GM18951 (cell line): Measurements from ENCODE around the gene COQ2.
"Not testable (repeated sequence)": the region's sequence is repeated elsewhere in the genome, so short reads cannot be mapped to it uniquely, and the experiment has no call there.

ENCODE experiments used
- POLR2A ChIP-seq: IDR thresholded peaks from 4 replicates; pipeline ENCODE4 v1.6.1; 2011; ENCODE audit warnings: mild to moderate bottlenecking; ENCODE audit not compliant: insufficient read length, insufficient read depth; ENCODE audit errors: extremely low read depth
- in situ Hi-C: fragments of 300-500 bp; cut with MboI; formaldehyde crosslinking; loops from one replicate; pipeline ENCODE4 v1.12.0; 2022; ENCODE audit warnings: low sequenced_read_pairs, mixed read lengths, inconsistent platforms; ENCODE audit not compliant: unreplicated experiment

The COQ2 gene

GRCh38 chr4:83248486-83248885, 36.1 kb downstream of the COQ2 start:
- in situ Hi-C loops: no loop called here
- TF ChIP-seq POLR2A: no peak

- in situ Hi-C loops: no loop called here
- TF ChIP-seq POLR2A: no peak
These were observed 36.9 kb downstream of the COQ2 start for GRCh38 chr4:83247415-83248357.

DNA sequence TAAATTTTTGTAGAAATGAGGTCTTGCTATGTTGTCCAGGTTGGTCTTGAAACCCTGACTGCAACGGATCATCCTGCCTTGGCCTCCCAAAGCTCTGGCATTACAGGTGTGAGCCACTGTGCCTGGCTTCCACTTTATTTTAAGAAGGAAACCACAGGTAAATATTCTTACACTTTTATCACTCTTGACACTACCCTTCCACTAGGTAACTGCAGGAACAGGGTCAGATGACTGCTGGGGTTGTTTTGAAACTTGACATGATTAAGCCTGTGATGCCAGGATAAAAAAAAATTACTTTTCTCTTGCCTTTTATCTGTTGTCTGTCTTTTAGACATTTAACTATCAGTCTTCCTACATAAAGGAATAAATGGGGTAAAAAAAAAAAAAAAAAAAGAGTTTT, 43.5 kb downstream of the COQ2 start:
- no peak for TF ChIP-seq POLR2A
- in situ Hi-C loops: no loop called here

DNA sequence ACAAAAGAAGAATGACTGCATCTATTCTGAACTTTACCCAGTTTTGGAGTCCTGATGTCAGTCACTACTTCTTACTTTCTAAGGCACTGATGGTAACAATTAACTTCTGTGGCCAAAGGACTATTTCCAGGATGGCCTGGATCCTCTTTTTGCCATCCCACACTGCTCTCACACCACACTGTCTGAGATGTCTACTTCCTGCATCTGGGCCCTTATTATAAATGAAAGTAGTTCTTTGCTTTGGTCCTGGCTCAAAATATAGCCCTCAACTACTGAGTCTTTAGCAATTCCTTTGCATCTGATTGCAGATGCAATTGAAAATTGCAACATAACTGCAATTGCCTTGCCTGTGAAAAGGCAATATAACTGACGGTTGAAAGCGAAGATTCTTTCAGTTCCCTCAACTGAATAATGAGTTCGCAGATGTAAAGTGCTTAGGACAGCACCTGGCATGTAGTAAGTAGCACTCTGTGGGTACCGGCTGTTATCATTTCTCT, 44.2 kb downstream of the COQ2 start:
- no peak for TF ChIP-seq POLR2A
- in situ Hi-C loops: no loop called here

DNA sequence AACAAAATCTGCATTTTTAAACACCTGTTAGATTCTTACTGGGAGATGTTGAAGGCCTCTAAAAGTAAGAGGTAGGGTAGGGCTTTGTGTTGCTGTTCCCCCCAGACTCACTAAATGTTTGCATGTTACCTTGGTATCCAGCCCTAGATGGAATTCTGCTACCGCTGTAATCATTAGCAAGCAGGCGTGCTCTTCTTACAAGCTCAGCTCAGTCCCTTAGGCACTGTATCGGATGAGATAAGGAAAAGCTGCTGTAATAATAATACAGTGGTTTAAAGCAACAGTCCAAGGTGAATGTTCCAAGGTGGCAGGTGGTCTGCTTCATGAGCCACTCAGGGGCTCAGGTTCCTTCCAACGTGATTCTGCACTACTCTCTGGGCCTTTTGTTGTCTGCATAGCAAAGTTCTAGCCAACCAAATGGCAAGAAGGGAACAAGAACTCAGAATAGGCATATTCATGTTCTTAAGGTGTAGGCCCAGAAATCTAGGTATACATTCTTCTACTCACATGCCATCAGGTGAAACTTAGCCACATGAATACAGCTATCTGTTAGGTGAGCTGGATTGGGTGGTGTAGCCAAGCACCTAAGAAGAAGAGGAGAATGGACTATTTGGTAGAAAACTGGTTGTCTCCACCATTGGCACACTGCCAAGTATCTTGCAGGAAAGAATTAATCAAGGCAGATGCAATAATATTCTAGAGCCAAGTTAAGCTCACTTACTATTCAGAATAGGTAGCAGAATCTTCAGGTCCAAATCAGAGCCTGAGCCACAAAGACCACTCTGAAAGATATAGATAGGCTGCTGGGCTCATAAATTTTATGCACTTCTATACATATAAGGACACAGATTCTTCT, 46.0 kb downstream of the COQ2 start:
- in situ Hi-C loops: no loop called here
- TF ChIP-seq POLR2A: no peak

DNA sequence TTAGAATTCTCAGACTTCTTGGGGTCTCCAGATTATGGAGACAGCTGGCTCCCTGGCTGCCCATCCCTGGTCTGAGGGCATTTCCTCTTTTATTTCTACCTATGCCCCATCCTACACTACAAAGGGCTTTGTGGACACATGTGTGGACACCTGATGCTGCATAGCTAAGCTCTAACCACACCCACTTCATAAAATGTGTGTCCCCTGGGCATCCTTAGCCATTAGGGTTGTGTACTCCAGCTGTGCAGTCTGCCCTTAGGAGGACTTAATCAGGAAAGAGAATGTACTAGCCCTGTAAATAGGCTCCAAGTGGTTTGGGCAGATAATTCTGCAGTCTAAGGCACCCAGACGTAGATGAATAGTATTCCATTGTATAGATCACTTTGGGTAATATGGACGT, 47.0 kb downstream of the COQ2 start:
- no peak for TF ChIP-seq POLR2A
- in situ Hi-C loops: no loop called here

DNA sequence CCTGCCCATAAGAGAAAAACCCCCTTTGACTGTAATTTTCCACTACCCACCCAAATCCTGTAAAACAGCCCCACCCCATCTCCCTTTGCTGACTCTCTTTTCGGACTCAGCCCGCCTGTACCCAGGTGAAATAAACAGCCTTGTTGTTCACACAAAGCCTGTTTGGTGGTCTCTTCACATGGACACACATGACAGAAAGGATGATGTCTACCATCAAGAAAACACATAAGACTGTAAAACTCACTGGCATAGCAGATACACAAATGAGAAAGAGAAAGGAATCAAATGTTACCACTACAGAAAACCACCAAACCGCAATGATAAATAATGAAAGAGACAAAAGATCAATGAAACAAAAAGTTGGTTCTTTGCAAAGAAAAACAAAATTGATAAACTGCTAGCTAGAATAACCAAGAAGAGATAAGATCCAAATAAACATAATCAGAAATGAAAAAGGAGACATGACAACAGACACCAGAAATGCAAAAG, 48.9 kb downstream of the COQ2 start:
- in situ Hi-C loops: not testable (repeated sequence)

DNA sequence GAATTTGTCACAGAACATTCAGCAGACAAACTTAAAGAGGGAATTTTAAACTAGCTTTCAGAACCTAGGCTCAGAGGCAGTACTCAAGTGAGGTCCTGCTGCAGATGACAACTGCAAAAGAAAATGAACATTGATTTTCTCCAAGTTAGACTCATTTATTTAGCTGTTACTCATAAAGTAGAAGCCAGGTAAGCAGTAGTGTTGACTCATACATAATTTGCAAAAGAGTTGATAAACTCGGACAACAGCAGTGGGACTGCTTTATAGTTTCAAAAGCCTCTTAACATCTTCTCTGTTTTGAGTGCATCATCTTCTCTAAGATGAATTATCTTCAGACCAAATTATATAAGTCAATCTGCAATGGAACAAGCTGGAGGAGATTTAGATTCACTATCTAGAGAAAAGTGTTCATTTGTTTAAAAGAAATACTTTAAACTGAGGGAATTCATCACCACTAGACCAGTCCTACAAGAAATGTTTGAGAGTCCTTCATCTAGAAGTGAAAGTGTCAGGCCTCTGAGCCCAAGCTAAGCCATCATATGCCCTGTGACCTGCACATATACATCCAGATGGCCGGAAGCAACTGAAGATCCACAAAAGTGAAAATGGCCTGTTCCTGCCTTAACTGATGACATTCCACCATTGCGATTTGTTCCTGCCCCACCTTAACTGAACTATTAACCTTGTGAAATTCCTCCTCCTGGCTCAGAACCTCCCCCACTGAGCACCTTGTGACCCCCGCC, 49.5 kb downstream of the COQ2 start:
- no peak for TF ChIP-seq POLR2A
- in situ Hi-C loops: no loop called here

DNA sequence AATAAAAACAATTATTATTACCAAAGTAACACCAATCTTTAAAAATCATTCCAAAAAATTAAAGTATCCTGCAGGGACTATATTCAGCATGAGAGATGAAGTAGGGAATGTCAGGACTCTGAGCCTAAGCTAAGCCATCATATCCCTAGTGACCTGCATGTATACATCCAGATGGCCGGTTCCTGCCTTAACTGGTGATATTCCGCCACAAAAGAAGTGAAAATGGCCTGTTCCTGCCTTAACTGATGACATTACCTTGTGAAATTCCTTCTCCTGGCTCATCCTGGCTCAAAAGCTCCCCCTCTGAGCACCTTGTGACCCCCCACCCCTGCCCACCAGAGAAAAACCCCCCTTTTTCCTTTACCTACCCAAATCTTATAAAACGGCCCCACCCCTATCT, 50.2 kb downstream of the COQ2 start:
- in situ Hi-C loops: not testable (repeated sequence)

- in situ Hi-C loops: no loop called here
- no peak for TF ChIP-seq POLR2A
These were observed 52.5 kb downstream of the COQ2 start for GRCh38 chr4:83232082-83232481.

DNA sequence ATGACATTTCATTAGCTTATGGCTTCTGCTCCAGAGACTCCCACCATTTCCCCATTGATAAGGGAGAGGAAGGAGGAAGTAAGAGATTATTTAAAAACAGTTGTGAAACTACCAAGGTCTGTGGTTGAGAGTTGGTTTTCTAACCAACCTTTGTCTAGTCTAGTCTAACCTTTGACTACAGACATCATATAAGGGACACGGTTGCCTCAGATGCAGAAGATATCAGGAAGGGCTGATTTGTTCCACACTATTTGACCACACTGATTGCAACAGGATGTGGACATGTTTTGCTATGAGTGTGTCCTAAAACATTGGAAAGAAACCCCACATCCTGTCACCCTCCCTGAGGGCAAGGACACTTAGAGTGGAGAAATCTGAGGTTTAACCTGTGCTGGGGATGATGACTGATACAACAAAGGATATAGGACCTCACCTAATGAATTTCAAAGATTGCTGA, 53.0 kb downstream of the COQ2 start:
- TF ChIP-seq POLR2A: no peak
- in situ Hi-C loops: no loop called here

DNA sequence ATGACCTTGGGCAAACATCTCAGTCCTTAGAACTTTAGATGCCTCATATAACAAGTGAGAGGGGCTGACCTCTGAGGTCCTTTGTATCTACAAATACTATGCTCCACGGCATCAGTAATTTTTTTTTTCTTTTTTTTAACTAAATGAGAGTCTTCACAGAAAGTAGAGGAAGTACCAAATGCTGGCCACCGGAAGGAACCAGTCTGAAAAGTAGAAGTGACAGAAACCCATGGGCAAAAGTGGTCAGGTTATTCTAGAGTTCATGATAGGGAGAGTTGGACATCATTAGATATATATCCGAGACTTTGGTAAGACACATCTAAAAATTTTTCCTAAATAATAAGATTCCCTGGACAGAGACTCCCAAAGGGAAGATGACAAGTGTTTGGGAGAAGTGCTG, 53.7 kb downstream of the COQ2 start:
- in situ Hi-C loops: no loop called here
- TF ChIP-seq POLR2A: no peak

DNA sequence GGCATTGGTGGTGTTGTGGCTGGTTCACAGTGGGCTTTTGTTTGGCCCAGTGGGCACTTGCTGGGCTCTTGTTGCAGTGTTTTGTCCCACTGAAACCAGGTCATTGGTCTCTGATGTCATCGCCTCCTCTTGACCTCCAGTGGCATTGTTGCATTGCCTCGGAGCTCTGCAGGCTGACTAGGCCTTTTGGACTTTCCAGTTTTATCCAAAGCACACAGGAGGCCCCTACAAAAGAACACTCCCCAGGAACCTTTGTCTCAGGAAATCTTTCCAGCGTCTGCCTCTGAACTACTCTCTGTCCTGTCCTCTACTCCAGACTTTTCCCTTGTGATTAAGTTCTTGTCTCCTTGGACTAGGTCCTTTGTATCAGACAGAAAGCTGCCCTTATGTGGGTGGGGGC, 54.8 kb downstream of the COQ2 start:
- in situ Hi-C loops: no loop called here
- no peak for TF ChIP-seq POLR2A

DNA sequence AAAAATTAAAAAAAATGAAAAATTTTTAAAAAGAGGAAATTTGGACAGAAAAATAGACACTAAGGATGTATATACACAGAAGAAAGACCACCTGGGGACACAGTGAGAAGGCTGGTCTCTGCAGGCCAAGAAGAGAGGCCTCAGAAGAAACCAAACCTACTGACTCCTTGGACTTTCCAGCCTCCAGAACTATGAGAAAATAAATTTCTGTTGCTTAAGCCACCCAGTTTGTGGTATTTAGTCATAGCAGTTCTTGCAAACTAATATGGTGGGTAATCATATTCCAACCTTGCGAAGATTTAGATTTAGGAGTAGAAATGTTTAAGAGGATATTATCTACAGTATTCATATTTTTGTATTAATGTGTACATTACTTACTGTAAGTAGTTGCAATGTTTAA, 56.4 kb downstream of the COQ2 start:
- no peak for TF ChIP-seq POLR2A
- in situ Hi-C loops: no loop called here
